ENCODE results near the gene TIAM1.

DNA sequence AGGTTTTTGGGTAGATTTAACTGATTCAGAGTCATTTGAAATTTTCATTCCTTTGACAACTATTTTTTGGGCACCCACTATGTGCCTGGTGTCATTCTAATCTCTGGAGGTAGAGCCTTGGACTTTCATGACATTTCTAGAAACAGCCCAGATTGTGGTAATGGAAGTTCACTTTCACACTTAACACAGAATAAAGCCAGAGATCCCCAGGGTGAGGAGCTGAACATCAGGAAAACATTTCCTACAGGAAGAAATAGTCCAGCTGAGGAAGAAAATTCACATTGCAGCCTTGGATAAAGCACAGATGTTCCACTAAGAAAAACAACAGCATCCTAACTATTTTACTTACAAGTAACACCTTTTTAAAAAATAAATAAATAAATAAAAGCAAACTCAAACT lies 203.4 kb downstream of the TIAM1 start:
- TF ChIP-seq, protein P1, sequence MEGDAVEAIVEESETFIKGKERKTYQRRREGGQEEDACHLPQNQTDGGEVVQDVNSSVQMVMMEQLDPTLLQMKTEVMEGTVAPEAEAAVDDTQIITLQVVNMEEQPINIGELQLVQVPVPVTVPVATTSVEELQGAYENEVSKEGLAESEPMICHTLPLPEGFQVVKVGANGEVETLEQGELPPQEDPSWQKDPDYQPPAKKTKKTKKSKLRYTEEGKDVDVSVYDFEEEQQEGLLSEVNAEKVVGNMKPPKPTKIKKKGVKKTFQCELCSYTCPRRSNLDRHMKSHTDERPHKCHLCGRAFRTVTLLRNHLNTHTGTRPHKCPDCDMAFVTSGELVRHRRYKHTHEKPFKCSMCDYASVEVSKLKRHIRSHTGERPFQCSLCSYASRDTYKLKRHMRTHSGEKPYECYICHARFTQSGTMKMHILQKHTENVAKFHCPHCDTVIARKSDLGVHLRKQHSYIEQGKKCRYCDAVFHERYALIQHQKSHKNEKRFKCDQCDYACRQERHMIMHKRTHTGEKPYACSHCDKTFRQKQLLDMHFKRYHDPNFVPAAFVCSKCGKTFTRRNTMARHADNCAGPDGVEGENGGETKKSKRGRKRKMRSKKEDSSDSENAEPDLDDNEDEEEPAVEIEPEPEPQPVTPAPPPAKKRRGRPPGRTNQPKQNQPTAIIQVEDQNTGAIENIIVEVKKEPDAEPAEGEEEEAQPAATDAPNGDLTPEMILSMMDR (conservative IDR thresholded peaks at IDR 0.05 in 1 of 2, IDR thresholded peaks at IDR 0.05 in 1 of 2; ENCODE audit: extremely low read depth in 1 of 2, insufficient read depth in 1 of 2, low read depth in 1 of 2, low read length in 2 of 2), result no peak
- TF ChIP-seq EZH2 (IDR thresholded peaks at IDR 0.05; ENCODE audit: borderline replicate concordance, low read length), result no peak

All from mammary epithelial cell (primary cell).